Measurements from ENCODE around the gene IGSF8. TPM values are rescaled to one million over a fixed set of nuclear protein-coding genes. Genes with fewer than 3 reads are reported as not detected.

The IGSF8 gene
- polyA plus RNA-seq, 4 donors: 11.0 to 34.5 (median 21.5) TPM

DNA sequence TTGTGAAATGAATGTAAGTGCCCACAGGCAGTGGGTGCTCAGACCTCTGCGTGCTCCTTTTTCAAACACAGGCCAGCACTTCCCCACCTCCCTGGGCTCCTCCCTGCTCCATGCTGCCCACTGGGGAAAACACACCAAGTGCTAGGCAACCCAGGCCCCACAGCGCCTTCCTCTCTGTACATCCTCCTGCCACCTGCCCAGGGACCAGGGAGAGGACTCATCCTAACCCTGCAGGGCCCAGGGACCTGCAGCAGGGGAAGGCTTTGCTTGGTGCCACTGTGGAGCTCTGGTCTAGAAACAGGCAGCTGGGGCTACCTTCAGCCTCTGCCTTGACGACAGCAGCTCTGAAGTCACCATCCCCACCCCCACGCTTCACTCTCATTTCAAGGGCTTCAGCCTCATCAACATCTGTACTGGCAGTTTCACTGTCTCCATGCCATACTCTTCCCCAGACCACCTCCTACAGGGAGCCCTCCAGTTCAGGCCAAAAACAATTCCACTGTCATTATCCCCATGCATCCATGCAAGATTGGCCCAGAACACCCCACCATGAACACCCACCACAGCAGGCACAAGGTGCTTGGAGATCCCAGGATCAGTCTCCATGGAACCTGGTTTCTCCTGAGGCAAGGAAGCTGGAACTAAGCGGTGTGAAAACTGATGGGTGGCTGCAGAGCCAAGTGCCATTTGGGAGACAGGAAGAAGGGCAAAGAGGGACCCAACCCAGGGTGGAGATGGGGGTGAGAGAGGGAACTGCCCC, 1.1 kb downstream of the IGSF8 start:
- Histone ChIP-seq H3K36me3 (ENCODE audit: control insufficient read depth in 3 of 3, insufficient read depth in 2 of 3, low read depth in 1 of 3, low read length in 3 of 3) (peaks cover 0 to 33% (median 3%) of the 10 kb centered on the region in 3 donors), H3K9me3 (ENCODE audit: control insufficient read depth in 2 of 2, insufficient read depth in 1 of 2, low read depth in 1 of 2, low read length in 1 of 2) (no peaks in the 10 kb centered on the region), H3K4me3 (ENCODE audit: low read depth in 1 of 3, low read length in 3 of 3) (peak overlapping the region in 2 of 3 donors; percentile 70 to 82), H3K27ac (ENCODE audit: low read depth in 1 of 3, low read length in 2 of 3) (peak overlapping the region; percentile 88 to 91 (median 90)), H3K27me3 (ENCODE audit: control insufficient read depth in 3 of 3, insufficient read depth in 3 of 3, low read length in 3 of 3) (no peaks in the 10 kb centered on the region), H3K4me1 (ENCODE audit: control insufficient read depth in 3 of 3, insufficient read depth in 2 of 3, low read depth in 1 of 3, low read length in 2 of 3) (peaks cover 13 to 60% (median 26%) of the 10 kb centered on the region in 3 donors)
- WGBS, 3 donors: 30 to 57% (median 47%) methylated on average over 5 of the region's 5 CpGs
- DNase-seq (peak in 1 of 2 donors; percentile 36), FAIRE-seq (no peak)

DNA sequence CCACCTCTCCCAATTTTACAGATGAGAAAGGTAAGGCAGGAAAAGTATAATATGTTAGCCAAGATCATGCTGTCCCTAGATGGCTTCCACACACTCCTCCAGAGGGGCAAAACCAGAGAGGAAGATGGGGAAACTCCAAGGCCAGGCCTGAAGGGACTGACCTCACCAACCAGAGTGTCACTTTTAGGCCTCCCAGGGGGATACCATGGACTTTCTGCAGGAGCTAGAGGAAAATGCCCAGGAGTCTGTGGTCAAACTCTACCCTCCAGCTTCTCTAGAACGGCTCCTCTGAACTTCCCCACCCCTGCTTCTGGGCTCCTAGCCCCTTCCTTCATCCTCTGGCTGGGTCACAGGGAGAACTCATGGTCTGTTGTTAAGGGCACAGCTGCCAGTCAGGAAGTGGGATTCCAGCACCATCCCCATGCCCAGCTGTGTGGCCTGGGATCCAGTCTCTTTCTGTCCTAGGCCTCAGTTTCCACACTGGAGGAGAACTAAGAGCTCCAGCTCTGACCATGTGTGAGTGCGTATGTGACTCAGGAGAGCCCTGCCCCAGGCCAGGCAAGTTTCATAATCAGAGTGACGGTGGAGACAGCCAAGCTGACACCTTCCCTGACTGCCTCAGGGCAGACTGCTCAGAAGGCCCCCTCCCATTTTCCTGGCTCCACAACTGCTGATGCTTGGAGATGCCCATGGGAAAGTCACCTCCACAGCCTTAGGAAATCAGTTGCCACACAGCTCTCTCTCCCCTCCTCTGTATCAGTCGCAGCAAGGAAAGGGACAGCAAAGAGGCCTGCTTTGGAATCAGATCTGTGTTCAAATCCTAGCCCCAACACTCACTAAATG, 1.9 kb downstream of the IGSF8 start:
- Histone ChIP-seq H3K27ac (ENCODE audit: low read depth in 1 of 3, low read length in 2 of 3) (no peak overlapping the region), H3K27me3 (ENCODE audit: control insufficient read depth in 3 of 3, insufficient read depth in 3 of 3, low read length in 3 of 3) (no peaks in the 10 kb centered on the region), H3K36me3 (ENCODE audit: control insufficient read depth in 3 of 3, insufficient read depth in 2 of 3, low read depth in 1 of 3, low read length in 3 of 3) (peaks cover 0 to 41% (median 4%) of the 10 kb centered on the region in 3 donors), H3K4me1 (ENCODE audit: control insufficient read depth in 3 of 3, insufficient read depth in 2 of 3, low read depth in 1 of 3, low read length in 2 of 3) (peaks cover 13 to 55% (median 26%) of the 10 kb centered on the region in 3 donors), H3K9me3 (ENCODE audit: control insufficient read depth in 2 of 2, insufficient read depth in 1 of 2, low read depth in 1 of 2, low read length in 1 of 2) (no peaks in the 10 kb centered on the region), H3K4me3 (ENCODE audit: low read depth in 1 of 3, low read length in 3 of 3) (no peak overlapping the region)
- DNase-seq (peak; percentile 44 to 63), FAIRE-seq (no peak)
- 36 to 68% (median 57%) methylated on average over 4 of the region's 4 CpGs for WGBS, 3 donors

DNA sequence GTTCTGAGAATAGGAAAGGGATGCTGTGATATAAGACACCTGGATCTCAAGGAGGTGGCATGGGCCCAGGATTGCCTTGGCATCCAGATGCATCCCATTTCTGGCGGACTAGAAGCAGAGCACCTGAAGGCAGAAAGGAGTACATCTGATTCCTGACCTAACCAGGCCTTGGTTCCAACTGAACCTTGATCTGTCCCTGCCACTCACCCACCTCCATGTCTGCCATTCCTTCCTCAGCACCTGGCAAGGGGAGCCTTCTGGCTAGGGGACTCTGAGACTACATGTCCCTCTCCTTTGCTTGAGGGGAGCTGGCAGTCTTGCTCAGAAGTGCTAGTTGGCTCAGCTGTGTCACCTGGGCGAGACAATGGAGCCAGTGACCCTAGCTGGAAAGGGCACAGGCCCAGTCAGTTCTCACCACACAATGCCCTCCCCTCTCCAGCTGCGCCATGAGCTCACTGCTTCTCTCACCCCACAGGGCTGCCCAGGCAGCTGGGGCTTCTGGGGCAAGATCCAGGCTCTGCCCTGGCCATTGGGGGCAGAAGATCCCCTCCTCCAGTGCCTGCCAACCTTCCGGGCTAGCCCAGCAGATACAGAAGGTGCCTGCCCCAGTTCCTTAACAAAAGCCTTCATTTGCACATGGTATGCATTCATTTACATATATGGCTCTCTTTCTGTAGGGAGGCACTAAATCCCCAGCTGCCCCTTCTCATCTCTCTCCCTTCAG, 2.9 kb downstream of the IGSF8 start:
- Histone ChIP-seq H3K27ac (ENCODE audit: low read depth in 1 of 3, low read length in 2 of 3) (no peak overlapping the region), H3K4me3 (ENCODE audit: low read depth in 1 of 3, low read length in 3 of 3) (no peak overlapping the region), H3K9me3 (ENCODE audit: control insufficient read depth in 2 of 2, insufficient read depth in 1 of 2, low read depth in 1 of 2, low read length in 1 of 2) (no peaks in the 10 kb centered on the region), H3K36me3 (ENCODE audit: control insufficient read depth in 3 of 3, insufficient read depth in 2 of 3, low read depth in 1 of 3, low read length in 3 of 3) (peaks cover 3 to 51% (median 4%) of the 10 kb centered on the region in 3 donors), H3K27me3 (ENCODE audit: control insufficient read depth in 3 of 3, insufficient read depth in 3 of 3, low read length in 3 of 3) (no peaks in the 10 kb centered on the region), H3K4me1 (ENCODE audit: control insufficient read depth in 3 of 3, insufficient read depth in 2 of 3, low read depth in 1 of 3, low read length in 2 of 3) (peaks cover 13 to 50% (median 26%) of the 10 kb centered on the region in 3 donors)
- no peak for FAIRE-seq
- WGBS, 3 donors: 74 to 88% (median 85%) methylated on average over 4 of the region's 4 CpGs
- DNase-seq: peak in 1 of 2 donors; percentile 37

GRCh38 chr1:160094806-160095205, 3.6 kb downstream of the IGSF8 start:
- peak in 1 of 2 donors; percentile 54 for DNase-seq
- H3K9me3 ChIP-seq (ENCODE audit: control insufficient read depth in 2 of 2, insufficient read depth in 1 of 2, low read depth in 1 of 2, low read length in 1 of 2): no peaks in the 10 kb centered on the region
- H3K36me3 ChIP-seq (ENCODE audit: control insufficient read depth in 3 of 3, insufficient read depth in 2 of 3, low read depth in 1 of 3, low read length in 3 of 3): peaks cover 3 to 58% (median 4%) of the 10 kb centered on the region in 3 donors
- peaks cover 13 to 49% (median 26%) of the 10 kb centered on the region in 3 donors for H3K4me1 ChIP-seq (ENCODE audit: control insufficient read depth in 3 of 3, insufficient read depth in 2 of 3, low read depth in 1 of 3, low read length in 2 of 3)
- WGBS, 3 donors: 42 to 86% (median 59%) methylated on average over 14 of the region's 14 CpGs
- H3K4me3 ChIP-seq (ENCODE audit: low read depth in 1 of 3, low read length in 3 of 3): no peak overlapping the region
- H3K27me3 ChIP-seq (ENCODE audit: control insufficient read depth in 3 of 3, insufficient read depth in 3 of 3, low read length in 3 of 3): no peaks in the 10 kb centered on the region
- no peak for FAIRE-seq
- peak overlapping the region in 2 of 3 donors; percentile 38 to 59 for H3K27ac ChIP-seq (ENCODE audit: low read depth in 1 of 3, low read length in 2 of 3)

- no peaks in the 10 kb centered on the region for H3K27me3 ChIP-seq (ENCODE audit: control insufficient read depth in 3 of 3, insufficient read depth in 3 of 3, low read length in 3 of 3)
- H3K36me3 ChIP-seq (ENCODE audit: control insufficient read depth in 3 of 3, insufficient read depth in 2 of 3, low read depth in 1 of 3, low read length in 3 of 3): peaks cover 3 to 63% (median 4%) of the 10 kb centered on the region in 3 donors
- DNase-seq: no peak
- FAIRE-seq: no peak
- H3K4me3 ChIP-seq (ENCODE audit: low read depth in 1 of 3, low read length in 3 of 3): no peak overlapping the region
- no peaks in the 10 kb centered on the region for H3K9me3 ChIP-seq (ENCODE audit: control insufficient read depth in 2 of 2, insufficient read depth in 1 of 2, low read depth in 1 of 2, low read length in 1 of 2)
- WGBS, 3 donors: 33 to 74% (median 44%) methylated on average over 4 of the region's 4 CpGs
- peaks cover 13 to 45% (median 26%) of the 10 kb centered on the region in 3 donors for H3K4me1 ChIP-seq (ENCODE audit: control insufficient read depth in 3 of 3, insufficient read depth in 2 of 3, low read depth in 1 of 3, low read length in 2 of 3)
- peak overlapping the region in 2 of 3 donors; percentile 38 to 59 for H3K27ac ChIP-seq (ENCODE audit: low read depth in 1 of 3, low read length in 2 of 3)
Observed at GRCh38 chr1:160094291-160094625, 4.2 kb downstream of the IGSF8 start.

DNA sequence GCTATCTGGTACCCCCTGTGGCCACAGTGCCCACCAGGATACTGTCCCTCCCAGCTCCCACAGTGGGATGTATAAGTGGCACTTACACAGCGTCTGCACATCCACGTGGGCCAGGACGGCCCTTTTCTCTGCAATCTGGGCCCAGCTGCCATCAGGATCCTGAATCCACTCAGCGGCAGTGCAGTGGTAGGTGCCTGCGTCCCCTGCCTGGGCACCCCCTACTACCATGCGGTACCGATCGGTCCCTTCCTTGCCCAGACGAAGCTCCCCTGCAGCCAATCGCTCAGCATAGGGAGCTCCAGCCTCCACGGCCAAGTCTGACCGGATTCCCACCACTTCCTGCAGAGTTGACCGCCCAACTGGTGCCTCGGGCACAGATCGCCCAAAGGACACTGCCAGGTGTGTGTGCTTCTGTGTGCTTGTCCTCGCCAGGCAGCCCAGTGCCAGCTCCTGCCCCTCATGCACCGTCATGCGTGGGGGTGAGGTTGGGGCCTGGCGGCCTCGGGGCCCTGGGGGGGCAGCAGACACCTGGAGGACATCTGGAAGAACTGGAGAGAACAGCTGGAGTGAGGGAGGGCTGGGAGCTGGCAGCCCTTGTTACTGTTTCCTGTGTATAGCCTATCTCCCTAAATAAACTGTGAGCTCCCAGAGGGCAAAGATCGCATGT, 4.7 kb downstream of the IGSF8 start:
- Histone ChIP-seq H3K4me1 (ENCODE audit: control insufficient read depth in 3 of 3, insufficient read depth in 2 of 3, low read depth in 1 of 3, low read length in 2 of 3) (peaks cover 13 to 43% (median 26%) of the 10 kb centered on the region in 3 donors), H3K9me3 (ENCODE audit: control insufficient read depth in 2 of 2, insufficient read depth in 1 of 2, low read depth in 1 of 2, low read length in 1 of 2) (no peaks in the 10 kb centered on the region), H3K4me3 (ENCODE audit: low read depth in 1 of 3, low read length in 3 of 3) (no peak overlapping the region), H3K27me3 (ENCODE audit: control insufficient read depth in 3 of 3, insufficient read depth in 3 of 3, low read length in 3 of 3) (no peaks in the 10 kb centered on the region), H3K36me3 (ENCODE audit: control insufficient read depth in 3 of 3, insufficient read depth in 2 of 3, low read depth in 1 of 3, low read length in 3 of 3) (peaks cover 3 to 67% (median 4%) of the 10 kb centered on the region in 3 donors), H3K27ac (ENCODE audit: low read depth in 1 of 3, low read length in 2 of 3) (peak overlapping the region; percentile 3 to 59 (median 38))
- 50 to 72% (median 59%) methylated on average over 21 of the region's 21 CpGs for WGBS, 3 donors
- FAIRE-seq: no peak
- DNase-seq: peak; percentile 53 to 89

DNA sequence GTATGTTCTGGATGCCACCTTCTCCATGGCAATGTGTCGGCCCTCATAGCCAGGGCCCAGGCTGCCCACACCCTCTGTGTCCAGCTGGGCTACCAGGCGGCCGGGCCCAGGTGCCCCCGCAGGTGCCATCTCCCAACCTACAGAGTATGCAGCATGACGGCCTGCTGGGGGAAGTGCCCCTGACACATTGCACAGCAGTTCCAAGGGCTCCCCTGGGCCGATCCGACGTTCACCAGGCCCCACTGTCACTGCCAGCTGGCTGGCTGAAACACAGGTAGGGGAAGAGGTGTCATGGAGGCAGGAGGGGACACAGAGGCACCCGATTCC, 5.4 kb downstream of the IGSF8 start:
- Histone ChIP-seq H3K36me3 (ENCODE audit: control insufficient read depth in 3 of 3, insufficient read depth in 2 of 3, low read depth in 1 of 3, low read length in 3 of 3) (peaks cover 4 to 73% (median 6%) of the 10 kb centered on the region in 3 donors), H3K27me3 (ENCODE audit: control insufficient read depth in 3 of 3, insufficient read depth in 3 of 3, low read length in 3 of 3) (no peaks in the 10 kb centered on the region), H3K4me3 (ENCODE audit: low read depth in 1 of 3, low read length in 3 of 3) (no peak overlapping the region), H3K4me1 (ENCODE audit: control insufficient read depth in 3 of 3, insufficient read depth in 2 of 3, low read depth in 1 of 3, low read length in 2 of 3) (peaks cover 13 to 43% (median 26%) of the 10 kb centered on the region in 3 donors), H3K27ac (ENCODE audit: low read depth in 1 of 3, low read length in 2 of 3) (no peak overlapping the region), H3K9me3 (ENCODE audit: control insufficient read depth in 2 of 2, insufficient read depth in 1 of 2, low read depth in 1 of 2, low read length in 1 of 2) (no peaks in the 10 kb centered on the region)
- no peak for FAIRE-seq
- 70 to 80% (median 72%) methylated on average over 9 of the region's 9 CpGs for WGBS, 3 donors
- DNase-seq: no peak

Measured in small intestine (tissue), 7 donors.